Activated effector memory CD4-positive, alpha-beta T cell treated with anti-CD3 and anti-CD28 coated beads, Interleukin-2, amount 50 U/mL, for 16 hours (primary cell): ENCODE measurements around the gene DCLK2.

Source experiments
- DNase-seq: peaks from one replicate; pipeline ENCODE4 v3.0.0-alpha.2; 2020

Gene DCLK2

GRCh38 chr4:150283689-150284088, 205.4 kb downstream of the DCLK2 start:
- DNase-seq: no peak

- DNase-seq: no peak
Measured at GRCh38 chr4:150286656-150287055, 208.4 kb downstream of the DCLK2 start.

DNA sequence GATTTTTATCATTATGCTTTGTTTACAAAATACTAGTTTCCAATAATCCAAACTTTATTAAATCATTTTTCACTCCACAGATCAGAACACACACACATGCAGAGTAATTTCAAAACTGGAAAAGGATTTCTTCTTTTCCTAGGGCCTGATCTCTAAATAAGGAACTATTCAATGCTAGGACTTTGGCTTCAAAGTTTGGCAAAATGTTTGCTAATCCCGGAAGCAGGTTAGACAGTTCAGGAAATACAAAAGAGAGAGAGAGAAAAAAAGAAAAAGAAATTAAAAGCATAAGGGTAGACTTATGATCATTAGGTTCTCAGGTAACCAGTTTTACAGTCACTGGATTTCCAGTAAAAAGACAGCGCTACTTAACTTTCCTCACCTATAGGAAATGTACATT, 211.0 kb downstream of the DCLK2 start:
- no peak for DNase-seq

- no peak for DNase-seq
Measured at GRCh38 chr4:150289881-150290280, 211.6 kb downstream of the DCLK2 start.

GRCh38 chr4:150297861-150298474, 219.7 kb downstream of the DCLK2 start:
- no peak for DNase-seq

DNA sequence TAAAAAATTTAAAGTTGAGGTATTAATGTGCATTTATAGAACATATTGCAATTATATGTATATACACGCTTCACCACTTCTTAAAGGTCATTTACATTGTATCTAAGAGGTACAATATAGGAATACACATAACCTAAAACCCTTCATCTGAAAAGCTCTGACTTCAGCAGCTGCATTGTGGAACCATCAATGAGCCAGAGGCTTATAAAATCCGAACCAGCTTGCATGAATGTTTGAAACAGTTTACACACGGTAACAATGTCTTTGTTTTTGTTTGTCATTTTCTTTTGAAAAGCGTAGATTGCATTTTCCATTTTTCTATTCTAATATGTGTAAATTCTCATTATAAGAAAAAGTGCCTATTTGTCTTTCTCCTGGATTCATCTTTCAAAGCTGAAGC, 221.6 kb downstream of the DCLK2 start:
- no peak for DNase-seq

- DNase-seq: no peak
Measured at GRCh38 chr4:150302553-150302952, 224.3 kb downstream of the DCLK2 start.

- no peak for DNase-seq
Measured at GRCh38 chr4:150305995-150306394, 227.8 kb downstream of the DCLK2 start.

DNA sequence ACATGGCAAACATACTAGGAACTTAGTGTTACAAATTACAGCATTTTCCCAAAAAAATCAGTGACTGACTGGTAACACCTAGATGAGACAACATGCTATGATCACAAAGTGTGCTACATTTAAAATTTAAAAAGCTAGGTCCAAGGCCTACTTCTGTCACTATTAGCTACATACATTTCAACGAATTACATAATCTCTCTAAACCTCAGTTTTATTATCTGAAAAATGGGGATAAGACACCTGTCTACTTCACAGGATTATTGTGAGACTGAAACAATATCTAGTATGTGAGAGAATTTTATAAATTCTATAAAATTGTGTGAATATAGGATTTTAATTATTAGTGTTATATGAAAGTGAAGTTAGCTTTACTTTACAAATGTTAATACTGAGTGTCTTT, 228.5 kb downstream of the DCLK2 start:
- no peak for DNase-seq
